ENCODE data around the gene TBXA2R.

TBXA2R gene

GRCh38 chr19:3620817-3621547 is 14.3 kb upstream of the TBXA2R start:
- in situ Hi-C loops (cut with MboI; ENCODE audit: low sequenced_read_pairs) = no loop called here

GRCh38 chr19:3620145-3620816 is 13.6 kb upstream of the TBXA2R start:
- in situ Hi-C loops (cut with MboI; ENCODE audit: low sequenced_read_pairs) = no loop called here

GRCh38 chr19:3619631-3620012 is 12.9 kb upstream of the TBXA2R start:
- in situ Hi-C loops (cut with MboI; ENCODE audit: low sequenced_read_pairs) = no loop called here

GRCh38 chr19:3618811-3619630 is 12.3 kb upstream of the TBXA2R start:
- in situ Hi-C loops (cut with MboI; ENCODE audit: low sequenced_read_pairs) = no loop called here

GRCh38 chr19:3618144-3618810 is 11.6 kb upstream of the TBXA2R start:
- in situ Hi-C loops (cut with MboI; ENCODE audit: low sequenced_read_pairs) = no loop called here

- in situ Hi-C loops (cut with MboI; ENCODE audit: low sequenced_read_pairs) = no loop called here
Observed at GRCh38 chr19:3617463-3617862, 10.8 kb upstream of the TBXA2R start.

- in situ Hi-C loops (cut with MboI; ENCODE audit: low sequenced_read_pairs) = no loop called here
Observed at GRCh38 chr19:3615524-3616135, 9.0 kb upstream of the TBXA2R start.

GRCh38 chr19:3614858-3615505 is 8.3 kb upstream of the TBXA2R start:
- in situ Hi-C loops (cut with MboI; ENCODE audit: low sequenced_read_pairs) = no loop called here

GRCh38 chr19:3613818-3614661 is 7.4 kb upstream of the TBXA2R start:
- in situ Hi-C loops (cut with MboI; ENCODE audit: low sequenced_read_pairs) = no loop called here

- in situ Hi-C loops (cut with MboI; ENCODE audit: low sequenced_read_pairs) = no loop called here
Observed at GRCh38 chr19:3612901-3613741, 6.4 kb upstream of the TBXA2R start.

GRCh38 chr19:3612330-3612729 is 5.7 kb upstream of the TBXA2R start:
- in situ Hi-C loops (cut with MboI; ENCODE audit: low sequenced_read_pairs) = no loop called here

GRCh38 chr19:3611841-3612240 is 5.2 kb upstream of the TBXA2R start:
- in situ Hi-C loops (cut with MboI; ENCODE audit: low sequenced_read_pairs) = no loop called here

GRCh38 chr19:3610745-3611717 is 4.4 kb upstream of the TBXA2R start:
- in situ Hi-C loops (cut with MboI; ENCODE audit: low sequenced_read_pairs) = no loop called here

- in situ Hi-C loops (cut with MboI; ENCODE audit: low sequenced_read_pairs) = no loop called here
Observed at GRCh38 chr19:3609779-3610719, 3.4 kb upstream of the TBXA2R start.

- in situ Hi-C loops (cut with MboI; ENCODE audit: low sequenced_read_pairs) = no loop called here
Observed at GRCh38 chr19:3608750-3609322, 2.2 kb upstream of the TBXA2R start.

- in situ Hi-C loops (cut with MboI; ENCODE audit: low sequenced_read_pairs) = no loop called here
Observed at GRCh38 chr19:3608079-3608641, 1.5 kb upstream of the TBXA2R start.

All from hTERT RPE-1 (cell line).